GM21423 (cell line): ENCODE data around the gene SOX5.

Experiments used
- ATAC-seq: cut with Tn5 transposase; IDR thresholded peaks from one replicate; pipeline ENCODE4 v1.9.1; 2021; ENCODE audit warnings: mild to moderate bottlenecking, moderate library complexity; ENCODE audit not compliant: unreplicated experiment

SOX5 gene

GRCh38 chr12:23949348-23950209, at the start of gene SOX5:
Gene SOX5 (minus strand): TSS chr12:23949670. CDS start chr12:23949601, 69 bp downstream.
- no peak for ATAC-seq

- no peak for ATAC-seq
These were observed 37.6 kb upstream of the SOX5 start for GRCh38 chr12:23987046-23987445.

- ATAC-seq = no peak
These were observed 31.4 kb upstream of the SOX5 start for GRCh38 chr12:23980826-23981225.

- no peak for ATAC-seq
These were observed 15.3 kb upstream of the SOX5 start for GRCh38 chr12:23964812-23965211.

GRCh38 chr12:23959826-23960225, 10.4 kb upstream of the SOX5 start:
- no peak for ATAC-seq

GRCh38 chr12:23954332-23954731, 4.9 kb upstream of the SOX5 start:
- no peak for ATAC-seq

GRCh38 chr12:23952071-23952470, 2.6 kb upstream of the SOX5 start:
- ATAC-seq = no peak

- no peak for ATAC-seq
These were observed 1.4 kb upstream of the SOX5 start for GRCh38 chr12:23950775-23951451.

GRCh38 chr12:23950210-23950774, 822 bp upstream of the SOX5 start:
- ATAC-seq = no peak

- no peak for ATAC-seq
These were observed 1.2 kb downstream of the SOX5 start for GRCh38 chr12:23948291-23948690.

GRCh38 chr12:23947395-23947794, 2.1 kb downstream of the SOX5 start:
- no peak for ATAC-seq

GRCh38 chr12:23945249-23945648, 4.2 kb downstream of the SOX5 start:
- ATAC-seq = no peak

- no peak for ATAC-seq
These were observed 5.4 kb downstream of the SOX5 start for GRCh38 chr12:23944067-23944466.

GRCh38 chr12:23942841-23943240, 6.6 kb downstream of the SOX5 start:
- ATAC-seq = no peak

GRCh38 chr12:23941780-23942179, 7.7 kb downstream of the SOX5 start:
- no peak for ATAC-seq

GRCh38 chr12:23938422-23938821, 11.0 kb downstream of the SOX5 start:
- ATAC-seq = no peak

GRCh38 chr12:23931176-23931575, 18.3 kb downstream of the SOX5 start:
- ATAC-seq = no peak

- ATAC-seq = no peak
These were observed 18.9 kb downstream of the SOX5 start for GRCh38 chr12:23930599-23930998.

GRCh38 chr12:23929906-23930305, 19.6 kb downstream of the SOX5 start:
- ATAC-seq = no peak

GRCh38 chr12:23927907-23928306, 21.6 kb downstream of the SOX5 start:
- ATAC-seq = no peak

- ATAC-seq = no peak
These were observed 28.2 kb downstream of the SOX5 start for GRCh38 chr12:23921099-23921856.
